Smooth muscle cell (in vitro differentiated cells): ENCODE data around the gene CSRNP3. TPM values are rescaled to one million over a fixed set of nuclear protein-coding genes. Genes with fewer than 3 reads are reported as not detected.

ENCODE experiments used
- DNase-seq: peaks from one replicate; lab custom pipeline; 2025; ENCODE audit not compliant: unreplicated experiment; lab: John Stamatoyannopoulos, UW
- H2AFZ ChIP-seq: fragments of 200-600 bp; sonication (generic); 2 replicates; pipeline ENCODE4 v1.6.0; 2016; ENCODE audit warnings: antibody characterized with exemption, low read depth, mild to moderate bottlenecking
- H3F3A ChIP-seq: fragments of 200-600 bp; sonication (generic); 2 replicates; pipeline ENCODE4 v1.6.0; 2017; ENCODE audit warnings: antibody characterized with exemption, low read depth
- H3K27ac ChIP-seq: fragments of 200-600 bp; sonication (generic); 2 replicates; pipeline ENCODE4 v1.5.1; 2016; ENCODE audit warnings: low read depth, mild to moderate bottlenecking
- H3K27me3 ChIP-seq: fragments of 200-600 bp; sonication (generic); 2 replicates; pipeline ENCODE4 v1.6.1; 2016; ENCODE audit warnings: low read depth, mild to moderate bottlenecking
- H3K36me3 ChIP-seq: fragments of 200-600 bp; sonication (generic); 2 replicates; pipeline ENCODE4 v1.5.1; 2016; ENCODE audit warnings: low read depth
- H3K4me1 ChIP-seq: fragments of 200-600 bp; sonication (generic); 2 replicates; pipeline ENCODE4 v1.5.1; 2016; ENCODE audit warnings: low read depth
- H3K4me2 ChIP-seq: fragments of 200-600 bp; sonication (generic); 2 replicates; pipeline ENCODE4 v1.6.0; 2016; ENCODE audit warnings: mild to moderate bottlenecking
- H3K4me3 ChIP-seq: fragments of 200-600 bp; sonication (generic); 2 replicates; pipeline ENCODE4 v1.5.1; 2016; ENCODE audit warnings: mild to moderate bottlenecking
- H3K79me2 ChIP-seq: fragments of 200-600 bp; sonication (generic); 2 replicates; pipeline ENCODE4 v1.6.0; 2016; ENCODE audit warnings: low read depth, mild to moderate bottlenecking
- H3K9ac ChIP-seq: fragments of 200-600 bp; sonication (generic); 2 replicates; pipeline ENCODE4 v1.6.0; 2016; ENCODE audit warnings: low read depth
- H3K9me3 ChIP-seq: fragments of 200-600 bp; sonication (generic); replicated peaks from 2 replicates; pipeline ENCODE4 v1.5.1; 2016; ENCODE audit warnings: low read depth
- H4K20me1 ChIP-seq: fragments of 200-600 bp; sonication (generic); 2 replicates; pipeline ENCODE4 v1.6.0; 2016; ENCODE audit warnings: low read depth
- CTCF ChIP-seq: fragments of 200-600 bp; sonication (generic); IDR thresholded peaks from 2 replicates; pipeline ENCODE4 v1.5.1; 2017; ENCODE audit warnings: borderline replicate concordance, mild to moderate bottlenecking, antibody characterized with exemption; ENCODE audit not compliant: insufficient read depth, poor library complexity, severe bottlenecking
- whole genome bisulfite sequencing: methylation state at CpG from one replicate; pipeline ENCODE4 v1.1.7; 2016; ENCODE audit warnings: low lambda C conversion rate; 5-methylcytosine and 5-hydroxymethylcytosine counted together
- polyA plus RNA-seq: library from polyadenylated mRNA; unstranded; fragments of >200 nt; fragmentation: Nextera tagmentation; extraction: Ambion mirVana; gene quantifications from 2 replicates; pipeline ENCODE4 v1.2.1, GENCODE V29; 2016
- total RNA-seq: library from RNA; depleted of rRNA; stranded (reverse); fragments of >200 nt; gene quantifications from 2 replicates; pipeline ENCODE4 v1.2.3, GENCODE V29; 2014

Gene CSRNP3
- total and polyA plus RNA-seq, 2 experiments from 2014 or later: 2.8 to 7.1 TPM

- Histone ChIP-seq H2AFZ (no peak overlapping the region), H3K4me2 (no peak overlapping the region), H3K36me3 (no peaks in the 10 kb centered on the region), H3K27ac (no peak overlapping the region), H3K4me1 (no peaks in the 10 kb centered on the region), H3K9me3 (no peaks in the 10 kb centered on the region), H3F3A (no peaks in the 10 kb centered on the region), H3K4me3 (no peak overlapping the region), H4K20me1 (no peaks in the 10 kb centered on the region), H3K27me3 (no peaks in the 10 kb centered on the region), H3K79me2 (no peaks in the 10 kb centered on the region), H3K9ac (no peak overlapping the region)
- TF ChIP-seq CTCF: no peak
- DNase-seq: no peak
- WGBS: 99% methylated on average over 2 of the region's 2 CpGs
These were observed 197.9 kb downstream of the CSRNP3 start for GRCh38 chr2:165667375-165667774.

- Histone ChIP-seq H3K79me2 (no peaks in the 10 kb centered on the region), H3K4me2 (no peak overlapping the region), H3K4me3 (no peak overlapping the region), H3K9me3 (no peaks in the 10 kb centered on the region), H3K9ac (no peak overlapping the region), H3K27ac (no peak overlapping the region), H3K27me3 (no peaks in the 10 kb centered on the region), H4K20me1 (no peaks in the 10 kb centered on the region), H3K4me1 (no peaks in the 10 kb centered on the region), H3K36me3 (no peaks in the 10 kb centered on the region), H2AFZ (no peak overlapping the region), H3F3A (no peaks in the 10 kb centered on the region)
- 94% methylated on average over 2 of the region's 2 CpGs for WGBS
- no peak for DNase-seq
- TF ChIP-seq CTCF: no peak
These were observed 205.3 kb downstream of the CSRNP3 start for GRCh38 chr2:165674780-165675179.

- Histone ChIP-seq H2AFZ (no peak overlapping the region), H3K36me3 (no peaks in the 10 kb centered on the region), H3K9ac (no peak overlapping the region), H3K4me2 (no peak overlapping the region), H3K27ac (no peak overlapping the region), H4K20me1 (no peaks in the 10 kb centered on the region), H3F3A (no peaks in the 10 kb centered on the region), H3K4me3 (no peak overlapping the region), H3K79me2 (no peaks in the 10 kb centered on the region), H3K4me1 (no peaks in the 10 kb centered on the region), H3K9me3 (no peaks in the 10 kb centered on the region), H3K27me3 (no peaks in the 10 kb centered on the region)
- WGBS: 97% methylated on average over 1 of the region's 1 CpG
- no peak for DNase-seq
- no peak for TF ChIP-seq CTCF
These were observed 206.1 kb downstream of the CSRNP3 start for GRCh38 chr2:165675551-165675968.

- H3K4me2 ChIP-seq: no peak overlapping the region
- no peaks in the 10 kb centered on the region for H3K36me3 ChIP-seq
- H3K9me3 ChIP-seq: no peaks in the 10 kb centered on the region
- no peak overlapping the region for H3K27ac ChIP-seq
- H2AFZ ChIP-seq: no peak overlapping the region
- H4K20me1 ChIP-seq: no peaks in the 10 kb centered on the region
- H3K4me1 ChIP-seq: peaks cover 7% of the 10 kb centered on the region
- DNase-seq: no peak
- no peak overlapping the region for H3K9ac ChIP-seq
- no peaks in the 10 kb centered on the region for H3K79me2 ChIP-seq
- no peaks in the 10 kb centered on the region for H3K27me3 ChIP-seq
- 94% methylated on average over 13 of the region's 13 CpGs for WGBS
- H3K4me3 ChIP-seq: no peak overlapping the region
- no peaks in the 10 kb centered on the region for H3F3A ChIP-seq
- no peak for TF ChIP-seq CTCF
These were observed 209.4 kb downstream of the CSRNP3 start for GRCh38 chr2:165678882-165679281.
